HTR-8/SVneo (cell line): ENCODE data around the gene BARX2.

Experiments
- DNase-seq: peaks from one replicate; pipeline ENCODE4 v3.0.0; 2011; ENCODE audit warnings: low spot score, mixed read lengths; ENCODE audit not compliant: insufficient read length
- FAIRE-seq: peaks from 2 replicates; lab custom pipeline; 2011; peaks lifted over from hg19 to GRCh38; lab: Jason Lieb, UNC

BARX2 gene

DNA sequence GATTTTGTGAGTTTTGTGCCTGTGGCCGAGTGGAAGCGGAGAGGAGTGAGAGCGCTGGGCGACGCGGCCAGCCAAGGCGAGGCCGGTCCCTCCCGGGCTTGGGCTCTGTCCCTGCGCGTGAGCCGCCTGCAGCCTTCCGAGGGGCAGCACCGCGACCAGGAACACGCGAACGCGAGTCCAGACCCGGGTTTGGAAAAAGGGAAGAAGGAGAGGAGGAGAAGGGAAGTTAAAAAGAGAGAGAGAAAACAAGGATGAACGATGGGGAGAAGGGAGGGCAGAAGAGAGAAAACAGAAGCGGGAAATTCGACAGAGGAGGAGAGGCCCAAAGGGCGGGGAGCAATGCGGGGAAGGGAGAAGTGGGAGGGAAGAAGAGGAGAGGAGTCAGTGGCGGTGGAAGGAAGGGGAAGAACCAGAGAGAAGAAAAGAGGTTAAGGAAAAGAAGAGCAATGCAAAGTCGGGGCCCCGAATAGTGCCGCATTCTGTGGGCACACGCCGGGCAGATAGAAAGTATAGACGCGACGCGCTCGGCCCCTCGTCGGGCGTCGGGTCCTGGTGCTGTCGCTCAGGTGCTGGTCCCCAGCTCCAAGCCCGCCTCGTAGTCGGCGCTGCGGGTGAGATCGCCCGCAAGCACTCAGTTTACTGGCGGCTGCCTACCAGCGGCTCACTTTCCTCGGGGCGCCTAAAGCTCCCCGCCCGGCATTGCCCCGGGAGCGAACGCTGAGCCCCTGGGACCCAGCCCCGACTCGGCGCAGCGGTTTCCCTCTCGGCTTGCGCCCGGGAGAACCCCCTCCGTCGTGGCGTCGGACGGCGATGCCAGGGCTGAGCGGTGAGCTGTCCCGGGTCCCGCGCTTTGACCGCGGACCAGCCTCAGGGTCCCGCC, 2.8 kb upstream of the BARX2 start:
- FAIRE-seq, result no peak
- DNase-seq, result no peak

DNA sequence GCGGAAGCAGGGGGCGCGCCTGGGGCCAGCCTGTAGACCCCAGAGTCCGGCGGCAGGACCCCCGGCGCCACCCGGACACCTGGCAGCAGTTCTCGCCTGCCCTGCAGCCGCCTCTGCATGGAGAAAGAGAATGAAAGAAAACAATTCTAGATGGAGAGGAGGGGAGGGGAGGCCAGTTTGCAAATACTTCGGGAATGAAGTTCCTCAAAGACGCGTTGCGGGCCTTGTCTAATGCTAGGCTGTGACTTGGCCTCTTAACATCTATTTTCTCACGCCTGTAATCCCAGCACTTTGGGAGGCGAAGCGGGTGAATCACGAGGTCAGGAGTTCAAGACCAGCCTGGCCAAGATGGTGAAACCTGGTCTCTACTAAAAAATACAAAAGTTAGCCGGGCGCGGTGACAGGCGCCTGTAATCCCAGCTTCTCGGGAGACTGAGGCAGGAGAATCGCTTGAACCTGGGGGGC, 2.1 kb upstream of the BARX2 start:
- DNase-seq (no peak), FAIRE-seq (no peak)

DNA sequence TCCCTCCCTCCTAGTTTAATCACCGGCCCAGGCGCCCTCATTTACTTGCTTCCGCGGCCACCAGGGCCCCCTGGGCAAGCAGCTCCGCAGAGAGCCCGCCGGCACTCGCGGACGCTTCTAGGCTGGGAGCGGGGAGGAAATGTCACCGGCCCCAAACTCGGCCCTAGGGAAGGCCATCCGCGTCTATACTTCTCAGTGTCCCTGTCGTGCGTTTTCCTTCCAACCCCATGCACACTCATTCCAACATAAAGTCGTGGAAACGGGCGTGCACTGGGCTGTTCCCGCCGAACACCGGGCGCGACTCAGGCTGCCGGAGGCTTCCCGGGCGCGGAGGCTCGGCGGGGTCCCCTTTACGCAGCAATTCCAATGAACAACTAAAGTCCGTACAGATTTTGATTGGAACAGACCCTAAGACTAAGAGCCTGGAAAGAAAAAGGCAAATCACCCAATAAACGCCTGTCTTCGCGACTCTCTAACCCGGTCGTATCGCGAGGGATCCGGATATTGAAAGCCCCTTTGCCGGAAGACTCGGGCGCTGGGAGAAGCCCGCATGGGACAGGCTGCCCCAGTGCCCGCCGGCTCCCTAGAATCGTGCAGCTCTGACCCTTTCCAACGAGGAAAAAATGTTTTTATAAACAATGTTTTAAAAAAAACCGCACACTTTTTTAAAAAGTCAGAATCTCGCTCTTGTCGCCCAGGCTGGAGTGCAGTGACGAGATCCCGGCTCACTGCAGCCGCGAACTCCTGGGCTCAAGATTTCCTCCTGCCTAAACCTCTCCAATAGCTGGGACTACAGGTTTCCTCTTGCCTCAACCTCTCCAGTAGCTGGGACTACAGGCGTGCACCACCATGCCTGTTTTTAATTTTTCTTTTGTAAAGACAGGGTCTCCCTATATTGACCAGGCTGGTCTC, 1.3 kb upstream of the BARX2 start:
- DNase-seq (no peak), FAIRE-seq (no peak)

DNA sequence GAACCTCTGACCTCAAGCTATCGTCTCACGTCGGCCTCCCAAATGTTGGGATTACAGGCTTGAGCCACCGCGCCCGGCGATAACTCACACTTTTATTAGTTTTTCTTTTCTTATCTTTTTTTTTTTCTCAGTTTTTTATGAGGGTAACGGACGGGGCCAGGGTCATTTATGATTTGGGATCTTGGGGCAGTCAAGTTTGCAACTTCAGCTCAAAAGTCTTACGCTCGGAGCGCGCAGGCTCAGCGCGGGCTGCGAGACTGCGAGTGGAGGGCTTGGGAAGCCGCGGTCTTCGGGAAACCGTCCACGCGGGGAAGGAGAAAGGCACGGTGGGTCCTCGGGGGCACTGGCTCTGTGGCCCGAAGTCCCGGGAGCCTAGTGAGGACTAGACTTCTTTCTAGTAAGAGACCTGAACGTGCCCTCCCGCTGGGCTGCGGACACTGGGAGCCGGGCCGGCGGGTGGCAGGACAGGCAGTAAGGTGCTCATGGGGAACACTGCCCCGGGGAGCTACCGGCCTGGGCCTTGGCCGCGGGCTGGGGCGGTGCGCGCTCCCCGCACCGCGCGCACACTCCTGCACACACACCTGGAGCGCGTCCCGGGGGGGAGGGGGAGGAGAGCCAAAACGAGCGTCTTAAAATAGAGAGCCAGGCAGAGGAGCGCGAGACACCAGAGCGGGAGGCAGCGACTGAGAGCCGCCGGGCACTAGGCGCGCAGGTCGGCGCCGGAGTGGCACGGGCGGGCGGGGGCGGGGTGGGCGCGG, 476 bp upstream of the BARX2 start:
- no peak for DNase-seq

DNA sequence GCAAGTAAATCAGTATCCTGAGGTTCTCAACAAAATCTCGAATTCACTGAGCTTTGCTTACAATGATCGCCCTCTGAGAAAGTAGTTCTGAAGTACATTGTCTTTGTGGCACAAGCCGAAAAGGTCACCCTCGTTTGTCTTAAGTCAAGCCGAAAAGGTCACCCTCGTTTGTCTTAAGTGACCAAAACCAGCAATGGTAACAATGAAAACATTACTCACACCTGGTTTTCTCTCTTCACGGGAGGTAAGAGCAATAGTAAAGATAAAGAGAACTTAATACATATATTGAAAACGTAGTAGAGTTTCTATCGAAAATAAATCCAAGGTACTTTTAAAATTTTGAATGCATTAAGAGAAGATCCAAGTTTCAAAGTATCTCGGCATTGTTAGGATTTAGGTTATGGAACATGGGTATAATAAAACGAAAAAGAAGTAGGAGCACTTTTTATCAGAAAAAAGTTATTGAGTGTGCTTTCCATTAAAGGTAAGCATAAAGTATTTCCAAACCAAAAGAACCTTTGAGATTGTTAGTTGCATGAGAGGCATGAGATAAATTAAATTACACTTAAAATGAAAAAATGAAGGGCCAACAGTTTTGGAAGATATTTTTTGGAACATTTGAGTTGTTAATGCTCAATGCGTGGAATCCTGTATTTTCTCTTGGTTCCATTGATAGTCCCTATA, 1.2 kb downstream of the BARX2 start:
- DNase-seq (no peak), FAIRE-seq (no peak)

More for the DNA sequence above, 476 bp upstream of the BARX2 start:
- no peak for FAIRE-seq

DNA sequence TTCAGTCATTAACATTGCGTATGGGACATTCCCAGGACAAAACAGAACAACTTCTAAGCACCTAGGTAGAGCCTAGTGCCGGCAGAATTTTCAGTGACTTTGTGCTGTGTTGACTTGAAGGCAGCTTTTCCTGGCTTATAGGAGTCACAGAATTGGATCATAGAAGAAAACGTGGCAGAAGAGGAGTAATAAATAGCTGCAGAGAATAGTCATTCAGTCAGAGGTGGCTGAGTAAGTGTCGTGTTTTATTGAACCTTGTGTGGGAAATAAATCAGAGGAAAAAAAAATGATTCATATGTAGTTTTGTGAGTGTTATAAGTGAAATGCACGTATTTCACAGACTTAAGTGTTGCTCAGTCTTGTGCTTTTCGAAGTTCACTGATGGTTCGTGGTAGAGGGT, 2.1 kb downstream of the BARX2 start:
- FAIRE-seq, result no peak
- DNase-seq, result no peak

DNA sequence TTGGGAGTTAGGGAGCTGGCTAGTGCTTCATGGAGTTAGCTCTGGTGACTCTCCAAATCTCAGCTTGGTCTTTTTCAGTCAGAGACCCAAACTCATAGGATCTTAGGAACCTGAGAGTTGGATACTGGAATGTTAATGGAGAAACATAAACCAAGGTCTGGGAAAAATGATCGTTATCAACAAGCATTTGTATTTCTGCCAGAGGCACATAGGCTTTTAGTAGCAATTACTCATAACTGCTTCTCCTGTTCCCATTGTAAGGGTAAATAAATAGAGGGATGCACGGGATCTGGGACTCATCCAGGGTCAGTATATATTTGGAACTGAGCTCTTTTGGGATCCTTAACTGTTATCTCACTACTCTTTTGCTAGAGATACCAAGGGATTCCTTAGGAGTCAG, 4.8 kb downstream of the BARX2 start:
- no peak for DNase-seq
- FAIRE-seq, result no peak

DNA sequence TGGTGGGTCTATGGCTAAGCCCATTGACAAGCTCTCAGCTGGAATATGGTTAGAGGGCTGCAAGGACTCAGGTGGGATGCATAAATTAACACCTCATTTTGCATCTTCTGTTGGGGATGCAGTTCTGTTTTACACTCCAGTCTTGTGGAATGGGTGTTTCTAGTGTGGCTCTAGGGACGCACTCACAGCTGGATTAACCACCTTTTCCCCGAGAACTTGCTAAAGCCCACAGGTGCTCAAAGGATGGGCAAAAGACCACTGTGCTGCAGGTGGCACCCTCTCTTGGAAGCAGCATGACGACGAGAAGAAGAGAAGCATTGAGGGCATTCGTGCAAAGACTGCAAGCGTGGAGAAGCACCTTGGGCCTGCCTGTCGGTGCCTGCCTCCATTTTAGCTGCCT, 6.9 kb downstream of the BARX2 start:
- DNase-seq (no peak), FAIRE-seq (no peak)

DNA sequence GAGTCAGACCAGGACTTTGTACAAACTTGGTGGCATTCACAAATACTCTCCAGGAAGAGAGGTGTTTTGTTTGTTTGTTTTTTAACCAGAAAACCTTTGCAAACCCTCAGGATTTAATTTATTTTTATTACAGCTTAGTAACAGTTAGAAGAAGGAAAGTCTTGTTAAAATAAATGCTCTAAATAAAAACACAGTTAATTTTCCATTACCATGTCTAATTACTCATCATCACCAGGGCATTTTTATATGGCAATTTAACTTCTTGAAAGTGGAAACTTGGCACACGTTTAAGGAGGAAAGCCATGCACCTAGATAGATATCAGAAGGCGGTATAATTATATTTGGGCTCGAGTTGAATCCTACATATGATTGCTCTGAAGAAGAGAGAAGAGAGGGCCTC, 7.4 kb downstream of the BARX2 start:
- DNase-seq, result no peak
- no peak for FAIRE-seq

DNA sequence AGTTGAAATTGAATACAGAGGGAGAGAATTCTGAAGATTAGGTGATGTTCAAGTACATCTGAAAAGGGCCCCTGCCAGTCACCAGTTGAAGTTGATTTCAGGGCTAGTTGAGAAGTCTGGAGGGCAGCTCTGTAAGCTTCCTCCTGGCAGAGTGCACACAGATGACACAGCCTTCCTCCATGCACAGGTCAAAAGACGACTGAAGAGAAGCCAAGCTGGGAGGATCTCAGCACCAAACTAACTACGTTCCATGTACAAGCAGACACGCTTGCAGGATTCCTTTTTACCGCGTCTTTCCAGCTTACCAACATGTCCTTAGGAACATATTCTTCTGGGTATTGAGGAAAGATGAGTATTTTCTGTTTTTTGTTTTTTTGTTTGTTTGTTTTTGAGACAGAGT, 7.9 kb downstream of the BARX2 start:
- FAIRE-seq (no peak), DNase-seq (no peak)

DNA sequence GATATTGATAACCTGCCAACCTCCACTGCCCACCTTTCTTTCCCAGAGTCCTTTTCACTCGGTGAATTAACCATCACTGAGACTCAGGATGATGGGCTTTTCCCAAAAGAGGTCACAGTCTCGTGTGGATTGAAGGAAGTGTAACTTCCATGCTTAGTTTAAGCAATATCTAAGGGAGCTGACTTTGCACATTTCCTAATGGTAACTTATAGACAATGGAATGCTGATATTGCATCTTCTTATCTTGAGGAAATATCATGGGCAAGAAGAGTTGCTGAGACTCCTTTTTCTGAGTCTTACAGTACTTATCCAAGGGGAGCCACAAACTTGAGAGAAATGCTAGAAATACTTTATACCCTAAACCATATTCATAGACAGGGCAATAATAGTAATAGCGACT, 8.8 kb downstream of the BARX2 start:
- DNase-seq (no peak), FAIRE-seq (no peak)

DNA sequence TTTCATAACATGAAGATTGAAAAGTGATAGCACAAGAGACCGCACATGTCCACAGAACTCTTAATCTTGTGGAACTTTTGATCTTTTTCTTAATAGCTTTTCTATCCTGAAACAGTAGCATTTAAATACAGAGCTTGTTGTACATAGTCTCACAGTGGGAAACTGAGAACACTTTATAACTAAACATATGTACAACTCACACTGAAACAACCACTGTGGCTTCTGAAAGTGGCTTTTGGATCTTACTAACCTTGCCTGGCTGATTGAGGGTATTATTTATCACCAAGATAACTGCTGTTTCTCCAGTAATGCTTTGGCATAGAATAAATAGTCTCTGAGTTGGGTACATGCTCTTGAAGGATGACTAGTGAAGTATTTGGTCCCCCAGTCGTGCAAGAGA, 10.2 kb downstream of the BARX2 start:
- FAIRE-seq, result no peak
- no peak for DNase-seq

DNA sequence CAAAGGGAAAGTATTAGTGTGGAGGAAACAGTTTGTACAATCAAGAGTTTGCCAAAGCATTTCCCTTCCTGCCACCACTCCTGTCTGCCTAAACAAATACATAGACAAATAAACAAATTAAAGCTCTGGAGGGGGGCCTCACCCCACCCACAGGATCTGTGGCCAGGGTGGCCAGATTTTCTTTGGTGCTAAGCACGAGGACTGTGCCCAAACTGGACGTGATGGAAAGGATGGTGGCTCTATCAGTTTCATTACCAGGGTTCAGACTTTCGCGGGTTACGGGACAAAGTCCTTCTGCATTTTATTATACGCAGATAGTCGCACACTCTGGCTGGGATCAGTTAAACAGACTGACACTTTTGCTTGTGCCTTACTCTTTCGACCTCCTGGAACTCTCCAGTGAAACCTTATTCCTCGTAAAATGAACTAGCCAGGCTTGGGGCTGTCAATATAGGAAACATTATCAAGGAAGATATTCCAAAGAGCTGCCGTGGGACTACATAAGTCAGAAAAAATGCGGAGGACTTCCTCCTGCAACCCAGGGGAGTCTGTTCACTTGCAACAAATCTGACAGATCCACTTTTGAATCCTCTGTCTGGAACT, 11.2 kb downstream of the BARX2 start:
- FAIRE-seq (no peak), DNase-seq (no peak)

DNA sequence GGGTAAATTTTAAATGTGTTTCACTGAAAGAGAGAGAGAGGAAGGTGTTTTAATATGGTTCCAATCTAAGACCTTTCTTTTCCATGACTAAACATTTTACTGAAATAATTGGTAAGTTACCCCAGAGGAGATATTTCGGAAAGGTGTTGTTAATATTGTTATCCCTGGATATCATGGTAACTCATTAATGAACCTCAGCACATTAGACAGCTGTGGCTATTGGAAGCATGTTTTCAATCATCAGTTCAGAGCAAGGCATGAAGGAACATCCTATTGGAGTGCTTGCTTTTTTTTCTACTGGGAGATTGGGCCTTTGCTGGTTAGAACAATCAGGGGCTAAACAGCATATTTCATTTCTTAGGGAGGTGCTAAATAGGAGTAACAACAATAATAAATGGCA, 11.8 kb downstream of the BARX2 start:
- DNase-seq (no peak), FAIRE-seq (no peak)

DNA sequence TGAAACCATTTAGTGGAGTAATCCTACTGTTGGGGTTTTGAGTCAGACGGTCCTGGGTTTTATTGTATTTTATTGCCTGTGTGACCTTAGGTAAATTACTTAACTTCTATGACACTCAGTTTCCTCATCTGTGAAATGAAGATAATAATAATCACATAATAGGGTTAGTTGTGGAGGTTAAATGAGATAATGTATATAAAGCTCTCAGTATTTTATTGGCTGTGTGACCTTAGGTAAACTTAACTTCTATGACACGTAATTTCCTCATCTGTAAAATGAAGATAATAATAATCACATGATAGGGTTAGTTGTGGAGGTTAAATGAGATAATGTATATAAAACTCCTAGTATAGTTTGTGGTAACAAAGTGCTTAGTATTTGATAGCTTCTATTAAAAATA, 13.2 kb downstream of the BARX2 start:
- DNase-seq (no peak), FAIRE-seq (no peak)

DNA sequence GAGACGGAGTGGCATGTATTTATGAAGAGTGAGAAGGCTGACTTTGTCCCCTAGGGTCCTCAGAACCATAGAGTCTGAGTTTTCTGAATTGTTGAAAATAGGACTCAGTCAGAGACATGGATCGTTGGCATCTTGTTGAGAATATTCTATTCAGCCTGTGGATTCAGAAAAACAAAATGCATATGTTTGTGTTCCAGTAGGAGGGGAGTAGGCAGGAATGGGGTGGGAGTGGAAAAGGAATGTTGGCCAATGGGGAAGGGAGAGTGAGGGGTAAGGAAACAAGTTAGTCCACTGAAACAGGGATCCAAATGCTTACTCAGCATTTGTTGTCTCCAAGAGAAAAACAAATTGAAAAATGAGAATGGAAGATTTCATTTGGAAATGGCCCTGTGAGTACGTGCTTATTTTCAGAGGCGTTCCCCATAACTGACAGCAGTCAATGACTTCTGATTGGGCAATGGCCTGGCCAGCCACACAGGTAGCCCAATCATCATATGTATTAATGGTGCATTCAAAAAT, 14.7 kb downstream of the BARX2 start:
- FAIRE-seq (no peak), DNase-seq (no peak)

DNA sequence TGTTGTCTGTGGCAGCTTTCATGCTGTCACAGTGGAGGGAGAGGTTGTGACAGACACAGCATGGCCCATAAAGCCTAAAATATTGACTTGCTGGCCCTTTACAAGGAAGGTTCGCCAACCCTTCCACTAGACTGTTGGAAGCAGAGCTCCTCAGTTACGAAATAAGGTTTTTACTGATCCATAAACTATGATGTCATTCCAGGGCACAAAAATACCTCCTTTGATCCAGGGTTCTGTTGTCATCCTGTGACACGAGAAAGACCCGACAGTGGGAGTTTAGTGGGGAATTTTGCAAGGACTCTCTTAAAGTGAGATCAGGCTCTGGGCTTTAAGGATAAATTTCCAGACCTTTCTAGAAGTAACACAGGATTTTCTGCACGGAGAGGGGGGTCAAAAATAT, 15.7 kb downstream of the BARX2 start:
- no peak for DNase-seq
- FAIRE-seq, result no peak

DNA sequence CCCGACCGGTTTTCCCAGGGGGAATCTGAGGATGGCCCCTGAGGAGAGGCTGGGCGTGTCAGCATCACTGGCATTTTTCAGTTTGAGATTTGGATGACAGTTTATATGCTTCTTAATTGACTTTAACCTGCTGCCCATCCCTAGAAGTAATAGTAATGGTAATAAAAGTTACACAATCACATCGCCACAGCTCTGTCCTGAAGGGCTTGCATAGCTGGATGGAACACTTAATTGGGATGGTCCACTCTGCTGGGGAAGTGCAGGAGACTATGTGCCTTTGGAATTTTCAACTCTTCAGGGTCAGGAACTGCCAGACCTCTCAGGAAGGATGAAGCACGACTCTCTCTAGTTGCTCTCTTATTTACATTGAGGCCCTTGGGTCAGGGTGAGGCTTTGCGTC, 16.2 kb downstream of the BARX2 start:
- FAIRE-seq (no peak), DNase-seq (no peak)

DNA sequence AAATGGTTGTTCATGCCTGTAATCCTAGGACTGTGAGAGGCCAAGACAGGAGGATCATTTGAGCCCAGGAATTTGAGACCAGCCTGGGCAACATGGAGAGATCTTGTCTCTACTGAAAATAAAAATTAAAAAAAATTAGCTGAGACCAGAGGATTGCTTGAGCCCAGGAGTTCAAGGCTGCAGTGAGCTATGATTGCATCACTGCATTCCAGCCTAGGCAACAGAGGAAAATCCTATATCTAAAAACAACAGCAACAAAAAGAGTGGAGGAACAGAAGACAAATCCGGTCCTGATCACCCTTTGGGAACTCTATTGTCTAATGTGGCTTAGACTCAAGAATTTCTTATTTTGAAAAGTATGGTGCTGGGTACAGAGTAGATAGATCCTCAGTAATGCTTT, 17.3 kb downstream of the BARX2 start:
- DNase-seq (no peak), FAIRE-seq (no peak)
